A204.1 (cell line): ENCODE measurements around the gene PDCD4.
"Not testable (repeated sequence)": the region's sequence is repeated elsewhere in the genome, so short reads cannot be mapped to it uniquely, and the experiment has no call there.

Experiments
- FAIRE-seq: peaks from 2 replicates; lab custom pipeline; 2012; peaks lifted over from hg19 to GRCh38; lab: Jason Lieb, UNC

Gene PDCD4

DNA sequence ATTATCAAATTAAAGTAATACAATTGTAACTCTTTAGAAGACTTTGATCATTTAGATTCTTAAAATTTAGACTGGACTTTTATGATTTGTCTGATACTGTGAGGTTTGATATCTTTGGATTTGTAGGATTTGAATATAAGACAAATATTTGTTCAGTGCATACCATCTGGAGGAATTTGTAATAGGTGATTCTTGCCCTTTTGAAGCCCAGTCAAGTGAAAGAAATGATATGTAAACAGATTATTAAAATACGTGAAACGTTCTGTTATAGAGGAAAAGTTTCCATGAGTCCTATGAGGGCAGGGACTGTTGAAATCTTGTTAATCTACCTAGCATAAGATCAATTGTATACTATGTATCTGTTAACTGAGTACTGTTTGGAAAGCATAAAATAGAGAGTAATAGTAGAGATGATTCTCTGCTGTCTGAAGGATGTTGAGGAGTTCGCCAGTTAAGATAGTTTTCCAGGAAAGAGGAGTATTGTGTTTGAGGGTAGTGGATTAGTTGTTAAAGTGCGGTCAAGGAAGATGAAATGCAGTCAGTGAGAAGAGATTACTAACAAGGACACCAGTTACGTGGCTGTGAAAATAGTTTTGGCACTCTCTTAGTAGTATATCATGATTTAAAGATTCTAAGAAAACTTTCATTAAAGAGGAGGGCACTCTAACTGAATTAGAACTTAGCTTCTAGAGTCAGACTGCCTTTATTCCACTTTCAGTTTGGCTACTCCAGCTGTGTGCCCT lies 14.4 kb downstream of the PDCD4 start:
- peak; percentile 54 for FAIRE-seq

DNA sequence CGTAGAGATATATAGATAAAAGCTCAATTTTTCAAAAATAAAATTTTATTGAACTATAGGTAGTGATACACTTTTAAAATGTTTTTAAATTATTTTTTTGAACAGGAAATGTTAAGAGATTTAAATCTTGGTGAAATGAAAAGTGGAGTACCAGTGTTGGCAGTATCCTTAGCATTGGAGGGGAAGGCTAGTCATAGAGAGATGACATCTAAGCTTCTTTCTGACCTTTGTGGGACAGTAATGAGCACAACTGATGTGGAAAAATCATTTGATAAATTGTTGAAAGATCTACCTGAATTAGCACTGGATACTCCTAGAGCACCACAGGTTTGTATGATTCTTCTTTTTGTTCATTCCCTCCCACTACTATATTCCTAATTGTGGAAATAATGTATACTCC lies 15.8 kb downstream of the PDCD4 start:
- FAIRE-seq = no peak

DNA sequence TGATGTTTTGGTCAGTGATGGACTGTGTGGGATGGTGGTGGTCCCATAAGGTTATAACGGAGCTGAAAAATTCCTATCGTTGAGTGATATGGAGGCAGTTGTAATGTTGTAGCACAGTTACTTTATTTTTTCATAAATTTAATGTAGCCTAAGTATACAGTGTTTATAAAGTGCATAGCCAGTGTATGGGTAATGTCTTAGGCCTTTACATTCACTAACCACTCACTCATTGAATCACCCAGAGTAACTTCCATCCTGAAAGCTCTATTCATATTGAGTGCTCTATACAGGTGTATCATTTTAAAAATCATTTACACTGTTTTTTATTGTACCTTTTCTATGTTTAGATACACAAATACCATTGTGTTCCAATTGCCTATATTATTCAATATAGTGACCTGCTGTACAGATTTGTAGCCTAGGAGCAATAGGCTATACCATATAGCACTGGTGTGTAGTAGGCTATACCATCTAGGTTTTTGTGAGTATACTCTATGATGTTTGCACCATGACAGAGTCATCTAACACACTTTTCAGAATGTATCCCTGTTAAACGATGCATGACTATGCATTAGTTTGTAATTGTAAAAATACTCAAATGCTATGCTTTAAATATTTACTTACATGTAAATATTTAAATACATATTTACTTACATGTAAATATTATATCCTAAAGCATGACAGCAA lies 21.0 kb downstream of the PDCD4 start:
- FAIRE-seq = peak; percentile 46

DNA sequence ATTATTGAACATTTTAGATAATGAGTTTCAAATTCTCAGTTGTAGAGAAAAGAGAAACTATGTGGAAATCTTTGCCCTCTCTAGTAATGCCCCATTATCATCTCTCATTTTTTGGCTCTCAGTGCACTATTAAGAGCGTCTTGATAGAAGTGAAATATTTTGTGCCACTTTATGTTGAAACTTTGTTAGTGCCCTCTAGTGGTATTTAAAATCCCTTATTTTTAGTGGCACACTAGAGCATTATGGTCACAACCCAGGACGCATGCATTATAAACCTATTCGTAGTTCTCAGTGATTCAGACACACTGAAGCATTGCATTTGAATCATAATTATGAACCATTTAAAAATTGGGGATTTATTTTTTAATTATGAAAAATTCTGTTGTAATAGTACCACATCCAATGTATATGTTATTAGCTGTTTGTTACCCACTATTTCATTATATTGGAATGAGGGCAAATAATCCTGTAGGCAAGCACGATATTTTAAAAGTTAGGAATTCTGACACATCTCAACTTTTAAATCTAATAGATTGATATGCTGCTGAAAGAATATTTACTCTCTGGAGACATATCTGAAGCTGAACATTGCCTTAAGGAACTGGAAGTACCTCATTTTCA lies 21.9 kb downstream of the PDCD4 start:
- FAIRE-seq = peak; percentile 98

DNA sequence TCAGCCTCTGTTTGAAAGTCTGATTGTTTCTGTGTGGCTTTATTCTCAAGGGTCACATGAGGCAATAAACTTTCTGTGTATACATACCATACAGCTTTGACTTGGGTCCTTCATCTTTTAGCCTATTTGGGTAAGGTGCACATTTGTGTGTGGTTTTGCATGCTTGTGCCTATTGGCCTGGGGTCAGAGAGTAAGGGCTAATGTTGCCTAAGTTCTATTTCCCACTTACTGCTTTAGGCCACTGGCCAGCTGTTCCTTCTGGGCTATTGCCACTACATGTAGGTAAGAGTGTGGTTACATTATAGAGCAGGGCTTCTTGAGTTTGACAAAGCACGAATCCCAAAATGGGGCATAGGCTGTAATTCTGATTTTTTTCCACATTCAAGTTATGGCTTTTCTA lies 25.5 kb downstream of the PDCD4 start:
- FAIRE-seq = no peak

DNA sequence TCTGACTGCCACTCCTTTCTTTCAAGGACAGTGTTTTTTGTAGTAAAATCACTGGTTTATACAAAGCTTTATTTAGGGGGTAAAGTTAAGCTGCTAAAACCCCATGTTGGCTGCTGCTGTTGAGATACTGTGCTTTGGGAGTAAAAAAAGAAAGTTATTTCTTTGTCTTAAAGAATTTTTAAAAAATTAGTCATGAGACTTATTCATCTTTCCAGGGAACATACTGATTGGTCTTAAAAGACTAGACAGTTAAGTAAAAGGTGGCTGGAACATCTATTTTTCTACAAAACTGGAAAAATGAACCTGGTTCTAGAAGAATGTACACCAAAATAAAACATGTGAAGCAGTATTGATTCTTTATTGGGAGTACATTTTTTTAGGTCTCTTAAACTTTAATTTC lies 26.7 kb downstream of the PDCD4 start:
- no peak for FAIRE-seq

DNA sequence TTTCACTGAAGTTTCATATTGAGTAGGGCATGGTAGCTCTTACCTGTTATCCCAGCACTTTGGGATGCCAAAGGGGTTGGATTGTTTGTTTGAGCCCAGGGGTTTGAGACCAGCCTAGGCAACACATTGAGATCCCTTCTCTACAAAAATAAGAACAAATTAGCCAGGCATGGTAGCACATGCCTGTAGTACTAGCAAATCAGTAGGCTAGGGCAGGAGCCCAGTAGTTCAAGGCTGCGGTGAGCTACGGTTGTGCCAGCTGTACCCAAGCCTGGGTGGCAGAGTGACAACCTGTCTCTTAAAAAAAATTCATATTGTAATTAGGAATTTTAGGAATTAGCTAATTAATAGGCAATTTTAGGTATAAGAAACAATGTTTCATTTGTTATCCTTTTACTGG lies 29.3 kb downstream of the PDCD4 start:
- no peak for FAIRE-seq

DNA sequence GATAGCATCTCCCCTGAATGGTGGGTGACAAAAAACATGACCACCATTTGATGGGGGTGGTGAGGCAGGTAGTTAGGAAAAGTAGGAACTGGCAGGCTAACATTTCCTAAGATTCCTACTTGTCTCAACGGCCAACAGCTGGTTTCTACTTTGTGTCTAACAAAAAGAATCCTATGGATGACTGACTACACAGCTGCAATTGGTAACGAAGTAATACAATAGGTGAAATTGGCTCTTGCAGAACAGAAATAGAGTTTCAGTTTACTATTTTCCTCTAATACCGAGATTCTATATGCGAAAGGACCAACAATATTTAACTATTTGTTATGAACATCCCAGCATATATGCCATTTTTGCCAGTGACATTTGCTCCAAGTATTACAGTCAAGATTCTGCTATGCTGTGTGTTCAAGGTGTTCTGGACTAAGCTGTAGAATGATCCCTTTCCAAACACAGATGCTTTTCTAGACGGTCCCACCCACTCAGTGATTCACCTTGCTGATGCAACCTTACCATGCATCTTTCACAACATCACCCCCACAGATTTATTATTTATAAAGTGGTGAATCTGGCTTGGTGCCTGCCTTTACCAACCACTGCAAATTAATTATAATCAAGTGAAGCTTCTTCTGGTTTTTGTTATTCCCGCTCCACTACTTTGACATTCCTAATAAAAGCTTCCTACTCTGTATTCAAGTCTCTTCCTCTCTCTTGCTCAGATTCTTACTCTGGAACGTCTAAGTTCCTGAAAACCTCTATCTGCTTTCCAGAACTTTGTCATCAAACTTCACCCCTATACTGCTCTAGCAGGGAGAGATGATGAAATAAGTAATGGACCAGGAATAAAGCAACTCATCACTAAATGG lies 30.5 kb downstream of the PDCD4 start:
- FAIRE-seq = no peak

DNA sequence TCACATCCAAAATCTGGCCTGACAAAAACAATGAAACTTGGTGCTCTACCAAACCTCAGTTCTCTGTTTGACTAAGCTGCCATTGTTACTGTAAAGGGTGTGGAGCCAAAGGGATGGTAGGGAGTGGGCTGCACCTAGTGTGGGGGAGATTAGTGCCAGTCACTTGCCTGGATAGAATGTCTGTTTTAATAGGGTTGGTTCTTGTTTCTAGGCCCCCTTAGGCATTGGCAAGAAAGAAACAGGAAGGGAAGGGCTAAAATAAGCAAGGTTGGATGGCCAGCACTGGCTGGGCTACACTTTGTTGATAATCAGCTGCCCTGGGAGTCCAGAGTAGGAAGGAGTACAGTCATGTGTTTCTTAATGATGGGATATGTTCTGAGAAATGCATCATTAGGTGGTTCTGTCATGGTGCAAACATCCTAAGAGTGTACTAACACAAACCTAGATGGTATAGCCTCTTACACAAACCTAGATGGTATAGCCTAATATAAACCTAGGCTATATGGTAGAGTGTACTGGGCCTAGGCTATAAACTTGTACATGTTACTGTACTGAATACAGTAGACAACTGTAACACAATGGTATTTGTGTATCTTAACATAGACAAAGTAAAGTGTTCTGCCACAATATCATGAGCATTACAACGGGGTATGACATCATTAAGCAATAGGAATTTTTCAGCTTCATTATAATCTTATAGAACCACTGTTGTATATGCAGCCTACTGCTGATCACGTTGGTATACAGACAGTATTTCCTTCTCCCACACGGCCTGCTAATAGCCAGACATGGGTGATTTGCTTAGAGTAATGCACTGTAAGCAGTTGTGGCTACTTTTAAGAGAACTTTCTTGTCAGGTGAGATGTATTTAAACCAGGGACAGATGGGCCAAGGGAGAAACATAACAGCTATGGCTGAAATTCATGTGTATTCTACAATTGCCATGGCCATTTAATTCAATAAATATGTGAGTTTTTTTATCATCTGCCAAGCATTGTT lies 31.9 kb downstream of the PDCD4 start:
- no peak for FAIRE-seq

DNA sequence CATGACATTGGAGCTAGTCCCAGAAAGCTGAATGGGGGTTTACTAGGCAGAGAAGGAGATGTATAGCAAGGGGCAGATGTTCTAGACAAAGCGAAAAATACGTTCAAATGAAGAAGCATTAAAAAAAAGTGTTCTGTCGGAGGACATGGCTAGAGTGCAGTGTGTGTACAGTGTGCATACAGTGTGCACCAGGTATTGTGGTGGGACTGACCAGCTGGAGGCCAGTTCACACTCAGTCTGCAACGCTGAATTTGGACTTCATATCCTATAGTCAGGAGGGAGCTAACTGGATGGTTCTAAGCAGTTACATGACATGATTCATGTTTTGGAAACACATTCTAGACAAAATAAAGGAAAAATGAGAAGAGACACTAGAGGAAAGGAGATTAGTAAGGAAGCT lies 38.4 kb downstream of the PDCD4 start:
- FAIRE-seq = no peak

DNA sequence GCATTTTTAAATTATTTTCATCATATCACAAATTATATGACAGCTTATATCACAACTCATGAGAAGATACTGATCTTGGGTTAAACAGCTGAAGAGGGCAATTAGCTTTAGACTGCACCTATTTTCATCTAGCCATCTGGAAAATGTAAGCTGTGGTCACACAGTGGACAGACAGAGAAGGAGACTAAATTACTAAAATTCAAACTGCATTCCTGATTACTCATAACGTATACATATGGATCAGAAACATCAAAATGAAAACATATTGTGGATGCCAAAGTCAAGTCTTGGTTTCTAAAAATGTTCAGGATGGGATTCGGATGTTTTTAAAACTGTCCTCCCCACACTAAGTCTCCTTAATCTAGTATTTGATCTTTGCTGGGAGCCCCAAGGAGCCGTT lies 40.6 kb downstream of the PDCD4 start:
- no peak for FAIRE-seq

DNA sequence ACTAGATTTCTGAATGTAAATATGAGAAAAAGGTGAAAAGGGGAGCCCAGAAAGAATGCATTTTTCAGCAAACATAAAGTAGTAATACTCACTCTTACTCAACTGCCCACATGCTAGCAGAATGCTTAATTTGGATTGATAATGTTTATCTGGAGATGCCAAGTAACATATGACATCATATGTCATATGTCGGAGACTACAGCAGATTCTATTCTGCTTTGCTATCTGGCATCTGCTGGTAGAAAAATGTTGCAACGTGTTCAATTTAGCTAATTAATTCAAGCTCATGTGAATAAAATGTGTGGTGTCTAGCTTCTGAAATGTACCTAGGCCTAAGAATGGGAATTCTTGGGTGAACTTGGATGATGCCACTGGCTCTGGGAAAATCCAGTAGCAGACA lies 42.7 kb downstream of the PDCD4 start:
- FAIRE-seq = no peak

DNA sequence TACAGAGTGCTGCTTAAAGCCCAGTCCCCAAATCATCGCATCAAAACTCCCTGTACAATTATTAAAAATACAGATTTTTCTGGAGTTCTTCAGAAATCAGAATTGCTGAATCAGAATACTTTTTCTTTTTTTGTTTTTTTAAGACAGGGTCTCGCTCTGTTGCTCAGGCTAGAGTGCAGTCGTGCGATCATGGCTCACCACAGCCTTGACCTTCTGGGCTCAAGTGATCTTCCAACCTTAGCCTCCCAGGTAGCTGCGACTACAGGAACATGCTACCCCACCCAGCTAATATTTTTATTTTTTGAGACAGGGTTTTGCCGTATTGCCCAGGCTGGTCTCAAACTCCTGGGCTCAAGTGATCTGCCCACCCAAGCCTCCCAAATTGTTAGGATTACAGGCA lies 43.3 kb downstream of the PDCD4 start:
- FAIRE-seq = no peak

DNA sequence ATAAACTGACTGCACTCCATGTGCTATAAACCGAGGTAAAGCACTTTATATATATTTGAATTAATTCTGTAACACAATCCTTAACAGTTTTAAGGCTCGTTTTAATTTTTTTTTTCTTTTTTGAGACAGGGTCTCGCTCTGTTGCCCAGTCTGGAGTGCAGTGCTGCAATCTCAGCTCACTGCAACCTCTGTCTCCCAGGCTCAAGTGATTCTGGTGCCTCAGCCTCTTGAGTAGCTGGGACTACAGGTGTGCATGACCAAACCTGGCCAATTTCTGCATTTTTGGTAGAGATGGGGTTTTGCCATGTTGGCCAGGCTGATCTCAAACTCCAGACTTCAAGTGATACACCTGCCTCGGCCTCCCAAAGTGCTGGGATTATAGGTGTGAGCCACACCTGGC lies 43.9 kb downstream of the PDCD4 start:
- not testable (repeated sequence) for FAIRE-seq

DNA sequence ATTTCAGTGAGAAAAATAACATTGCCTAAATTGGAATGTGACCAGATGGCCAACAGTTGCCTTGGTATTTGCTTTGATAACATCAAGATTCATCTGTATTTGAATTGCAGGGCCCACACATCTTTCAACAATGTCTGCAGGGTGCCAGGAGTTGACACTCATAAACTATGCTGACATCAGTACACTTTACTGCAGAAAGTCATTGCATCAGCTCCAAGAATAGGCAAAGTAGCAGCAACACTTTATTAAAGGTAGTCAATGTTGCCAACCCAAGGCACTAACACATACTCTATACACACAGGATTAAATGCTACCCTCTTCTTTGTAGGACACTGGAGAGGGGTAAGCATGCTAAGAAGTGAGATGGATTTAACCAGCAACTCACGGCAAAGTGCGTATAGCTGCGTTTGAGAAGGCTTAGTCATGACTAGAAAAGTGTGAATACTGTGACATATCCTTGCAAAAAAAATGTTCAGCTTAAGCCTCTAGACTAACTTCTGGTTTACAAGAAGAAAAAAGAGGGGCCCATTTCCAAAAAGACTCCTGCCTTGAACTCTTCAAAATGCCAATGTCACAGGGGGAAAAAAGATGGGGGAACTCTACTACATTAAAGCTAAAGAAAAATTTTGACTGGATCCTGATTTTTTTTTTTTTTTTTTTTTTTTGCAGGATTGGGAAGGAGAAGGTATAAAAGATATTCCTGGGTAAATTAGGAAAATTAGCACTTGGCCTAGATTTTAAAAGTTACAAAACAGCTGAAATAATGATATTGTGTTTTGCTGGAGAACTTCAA lies 45.0 kb downstream of the PDCD4 start:
- no peak for FAIRE-seq

DNA sequence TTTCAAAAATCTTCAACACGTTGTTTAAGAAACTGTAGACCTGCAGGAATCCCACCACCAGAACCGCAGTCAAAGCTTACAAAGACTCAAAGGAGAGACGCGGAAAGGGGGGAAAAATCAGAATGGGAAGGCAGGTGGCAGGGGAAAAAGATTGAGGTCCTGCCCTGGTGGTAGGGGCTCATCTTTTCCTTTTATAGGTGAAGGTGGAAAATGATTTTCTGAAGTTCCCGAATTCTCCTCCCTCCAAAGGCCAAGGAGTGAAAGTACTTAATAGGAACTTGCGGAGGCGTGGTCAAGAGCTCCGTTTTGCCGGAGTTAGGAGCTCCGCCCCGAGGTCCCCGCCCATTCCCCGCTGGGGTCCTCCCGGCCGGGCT lies 46.5 kb downstream of the PDCD4 start:
- FAIRE-seq = peak; percentile 98

DNA sequence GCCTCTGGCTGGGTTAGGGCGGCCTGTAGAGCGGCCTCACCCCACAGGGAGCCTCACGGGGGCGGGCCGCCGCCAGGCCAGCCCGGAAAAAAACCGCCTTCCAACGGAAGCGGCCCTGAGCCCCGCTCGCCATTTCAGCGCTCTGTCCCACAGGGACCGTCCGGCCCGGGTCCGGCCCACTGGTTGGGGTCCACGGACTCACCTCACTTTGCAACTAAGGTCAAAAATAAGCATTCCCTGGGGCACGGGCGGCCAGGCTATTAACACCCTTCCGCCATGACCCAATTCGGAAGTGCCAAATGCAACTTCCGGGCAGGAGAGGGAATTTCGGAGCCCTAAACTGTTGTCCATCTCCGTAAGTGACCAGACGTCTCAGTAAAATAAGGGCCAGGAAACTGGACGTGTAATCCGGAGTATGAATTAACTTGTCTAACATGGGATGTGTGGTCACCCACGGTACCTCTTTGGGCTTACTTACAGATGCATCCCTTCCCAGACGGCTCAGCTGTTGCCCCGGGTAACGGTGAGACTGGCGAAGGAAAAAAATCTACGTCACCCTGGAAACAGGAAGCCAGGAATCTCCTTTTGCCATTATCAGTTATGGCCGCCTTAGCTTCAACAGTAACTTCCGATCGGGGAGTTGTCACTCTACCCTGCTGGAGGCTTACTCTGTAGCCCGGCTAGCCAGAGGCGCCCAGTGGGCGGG lies 47.1 kb downstream of the PDCD4 start, which contains the start of gene BBIP1:
BBIP1 (minus strand) TSS at position 538 of the 706 bp plus-strand sequence. CDS start 1,023 bp downstream, outside the sequence.
- peak; percentile 100 for FAIRE-seq

DNA sequence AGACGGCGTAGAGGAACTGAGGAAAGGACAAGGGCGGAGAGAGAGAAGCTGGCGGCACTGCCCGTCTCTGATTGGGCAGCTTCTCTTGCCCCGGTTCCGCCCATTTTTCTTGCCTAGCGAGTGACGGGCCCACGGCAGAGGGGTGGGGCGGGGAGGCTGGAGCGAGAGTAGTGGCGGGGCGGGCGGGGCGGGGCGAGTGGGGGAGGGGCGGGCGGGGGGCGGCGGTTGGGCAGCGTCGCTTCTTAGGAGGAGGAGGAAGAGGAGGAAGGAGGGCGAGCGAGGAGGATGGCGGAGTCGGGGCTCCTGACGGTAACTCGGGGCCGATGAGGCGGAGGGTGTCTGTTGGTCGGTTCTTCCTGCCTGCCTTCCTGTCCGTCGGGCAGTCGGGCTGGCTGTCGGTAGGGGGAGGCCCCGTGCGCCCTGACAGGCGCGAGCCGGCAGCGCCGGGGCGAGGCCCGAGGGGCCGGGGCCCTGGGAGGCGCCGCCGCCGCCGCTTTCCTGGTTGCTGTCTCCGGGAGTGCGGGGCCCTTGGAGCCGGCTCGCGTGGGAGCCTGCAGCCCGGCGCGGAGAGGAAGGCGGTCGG lies 47.7 kb downstream of the PDCD4 start, which contains the start of gene SHOC2:
SHOC2 (plus strand) TSS at position 256 of the 583 bp plus-strand sequence. CDS start 44,755 bp downstream, outside the sequence.
- FAIRE-seq = no peak
